ENCODE data around the gene ZNF609.
A peak's percentile ranks its signal among the peaks of the same experiment; 100 is the strongest.

Gene ZNF609, protein sequence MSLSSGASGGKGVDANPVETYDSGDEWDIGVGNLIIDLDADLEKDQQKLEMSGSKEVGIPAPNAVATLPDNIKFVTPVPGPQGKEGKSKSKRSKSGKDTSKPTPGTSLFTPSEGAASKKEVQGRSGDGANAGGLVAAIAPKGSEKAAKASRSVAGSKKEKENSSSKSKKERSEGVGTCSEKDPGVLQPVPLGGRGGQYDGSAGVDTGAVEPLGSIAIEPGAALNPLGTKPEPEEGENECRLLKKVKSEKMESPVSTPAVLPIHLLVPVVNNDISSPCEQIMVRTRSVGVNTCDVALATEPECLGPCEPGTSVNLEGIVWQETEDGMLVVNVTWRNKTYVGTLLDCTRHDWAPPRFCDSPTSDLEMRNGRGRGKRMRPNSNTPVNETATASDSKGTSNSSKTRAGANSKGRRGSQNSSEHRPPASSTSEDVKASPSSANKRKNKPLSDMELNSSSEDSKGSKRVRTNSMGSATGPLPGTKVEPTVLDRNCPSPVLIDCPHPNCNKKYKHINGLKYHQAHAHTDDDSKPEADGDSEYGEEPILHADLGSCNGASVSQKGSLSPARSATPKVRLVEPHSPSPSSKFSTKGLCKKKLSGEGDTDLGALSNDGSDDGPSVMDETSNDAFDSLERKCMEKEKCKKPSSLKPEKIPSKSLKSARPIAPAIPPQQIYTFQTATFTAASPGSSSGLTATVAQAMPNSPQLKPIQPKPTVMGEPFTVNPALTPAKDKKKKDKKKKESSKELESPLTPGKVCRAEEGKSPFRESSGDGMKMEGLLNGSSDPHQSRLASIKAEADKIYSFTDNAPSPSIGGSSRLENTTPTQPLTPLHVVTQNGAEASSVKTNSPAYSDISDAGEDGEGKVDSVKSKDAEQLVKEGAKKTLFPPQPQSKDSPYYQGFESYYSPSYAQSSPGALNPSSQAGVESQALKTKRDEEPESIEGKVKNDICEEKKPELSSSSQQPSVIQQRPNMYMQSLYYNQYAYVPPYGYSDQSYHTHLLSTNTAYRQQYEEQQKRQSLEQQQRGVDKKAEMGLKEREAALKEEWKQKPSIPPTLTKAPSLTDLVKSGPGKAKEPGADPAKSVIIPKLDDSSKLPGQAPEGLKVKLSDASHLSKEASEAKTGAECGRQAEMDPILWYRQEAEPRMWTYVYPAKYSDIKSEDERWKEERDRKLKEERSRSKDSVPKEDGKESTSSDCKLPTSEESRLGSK (N-terminal part only)

DNA sequence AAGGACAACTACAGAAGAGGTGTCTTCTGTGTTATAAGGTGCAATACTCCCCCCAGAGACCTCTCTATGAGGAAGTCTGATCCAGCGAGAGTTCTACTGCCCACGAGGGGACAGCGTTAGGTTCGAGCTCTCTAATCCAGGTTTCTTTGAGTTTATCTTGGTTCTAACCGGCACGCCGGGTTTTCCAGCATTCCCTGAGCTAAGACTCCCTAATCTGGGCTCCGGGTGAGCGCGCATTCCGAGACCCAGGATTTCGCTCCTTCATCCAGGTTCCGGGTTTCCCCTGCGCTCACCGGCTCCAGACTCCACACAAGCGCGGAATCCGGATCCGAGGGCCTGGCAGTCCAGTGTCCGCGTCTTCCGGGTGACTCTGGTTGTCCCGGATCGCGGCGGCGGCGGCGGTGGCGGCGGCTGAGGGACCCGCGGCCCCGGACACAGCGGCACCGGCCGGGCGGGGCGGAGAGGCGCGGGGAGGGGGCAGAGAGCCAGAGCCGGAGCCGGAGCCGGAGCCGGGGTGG is at the start of gene ZNF609:
TSS of gene ZNF609 (plus strand) at position 373 of the 518 bp plus-strand sequence. CDS start 38,842 bp downstream, outside the sequence.
- Histone ChIP-seq H3K4me1 (ENCODE audit: control insufficient read depth, insufficient read depth, low read length) (peaks cover 29% of the 10 kb centered on the region), H3K36me3 (ENCODE audit: control insufficient read depth, insufficient read depth, low read length, severe bottlenecking) (peaks cover 14% of the 10 kb centered on the region), H3K9ac (ENCODE audit: low read length) (peak within 1 kb of the TSS; percentile 79), H3K4me3 (ENCODE audit: low read length) (peak within 1 kb of the TSS; percentile 88), H3K9me3 (ENCODE audit: control insufficient read depth, low read length) (no peaks in the 10 kb centered on the region), H3K27me3 (replicated peaks; ENCODE audit: control insufficient read depth, insufficient read depth, low read length) (no peaks in the 10 kb centered on the region)
- peak; percentile 97 for DNase-seq (ENCODE audit: low read depth)

DNA sequence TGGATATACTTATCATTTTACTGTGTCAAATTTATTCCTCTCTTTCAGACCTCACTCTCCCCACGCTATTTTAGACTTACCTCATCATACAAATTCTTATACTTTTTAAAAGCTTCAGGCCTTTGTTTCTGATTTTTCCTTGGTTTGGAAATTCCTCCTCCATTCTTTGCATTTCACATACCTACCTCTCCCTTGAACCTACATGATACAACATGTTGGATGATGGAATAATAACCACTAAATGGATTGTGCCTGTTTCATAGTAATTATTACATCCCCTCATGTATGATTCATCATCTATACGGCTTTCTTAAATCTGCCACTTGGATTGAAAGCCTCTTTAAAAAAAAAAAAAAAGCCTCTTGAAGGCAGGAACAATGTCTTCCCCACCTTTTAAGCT is 48.2 kb upstream of the ZNF609 start:
- Histone ChIP-seq H3K4me1 (ENCODE audit: control insufficient read depth, insufficient read depth, low read length) (no peaks in the 10 kb centered on the region), H3K36me3 (ENCODE audit: control insufficient read depth, insufficient read depth, low read length, severe bottlenecking) (peaks cover 82% of the 10 kb centered on the region)
- DNase-seq (ENCODE audit: low read depth), result no peak

DNA sequence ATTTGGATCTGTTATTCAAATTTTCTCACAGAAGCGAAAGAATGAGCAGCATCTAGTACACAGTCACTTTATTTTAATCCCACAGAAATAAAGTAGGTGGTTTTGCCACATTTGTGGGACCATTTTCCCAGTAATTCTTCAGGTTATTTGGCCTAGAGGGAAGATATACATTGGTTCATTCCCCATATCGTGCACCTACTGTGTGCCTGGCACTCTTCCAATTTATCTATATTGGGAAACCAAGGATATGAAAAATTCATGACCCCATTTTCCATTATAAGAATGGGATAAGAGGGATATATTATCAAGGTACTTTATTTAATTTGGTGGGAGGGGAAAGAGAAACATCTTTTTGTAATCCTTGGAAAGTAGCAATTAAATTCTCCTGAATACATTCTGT is 37.7 kb upstream of the ZNF609 start:
- Histone ChIP-seq H3K4me3 (ENCODE audit: low read length) (no peak overlapping the region), H3K27me3 (replicated peaks; ENCODE audit: control insufficient read depth, insufficient read depth, low read length) (no peaks in the 10 kb centered on the region), H3K9me3 (ENCODE audit: control insufficient read depth, low read length) (no peaks in the 10 kb centered on the region), H3K9ac (ENCODE audit: low read length) (no peak overlapping the region), H3K36me3 (ENCODE audit: control insufficient read depth, insufficient read depth, low read length, severe bottlenecking) (peaks cover 71% of the 10 kb centered on the region), H3K4me1 (ENCODE audit: control insufficient read depth, insufficient read depth, low read length) (no peaks in the 10 kb centered on the region)
- no peak for DNase-seq (ENCODE audit: low read depth)

More for the DNA sequence above, 48.2 kb upstream of the ZNF609 start:
- Histone ChIP-seq H3K9me3 (ENCODE audit: control insufficient read depth, low read length) (no peaks in the 10 kb centered on the region), H3K9ac (ENCODE audit: low read length) (no peak overlapping the region), H3K4me3 (ENCODE audit: low read length) (no peak overlapping the region), H3K27me3 (replicated peaks; ENCODE audit: control insufficient read depth, insufficient read depth, low read length) (no peaks in the 10 kb centered on the region)

DNA sequence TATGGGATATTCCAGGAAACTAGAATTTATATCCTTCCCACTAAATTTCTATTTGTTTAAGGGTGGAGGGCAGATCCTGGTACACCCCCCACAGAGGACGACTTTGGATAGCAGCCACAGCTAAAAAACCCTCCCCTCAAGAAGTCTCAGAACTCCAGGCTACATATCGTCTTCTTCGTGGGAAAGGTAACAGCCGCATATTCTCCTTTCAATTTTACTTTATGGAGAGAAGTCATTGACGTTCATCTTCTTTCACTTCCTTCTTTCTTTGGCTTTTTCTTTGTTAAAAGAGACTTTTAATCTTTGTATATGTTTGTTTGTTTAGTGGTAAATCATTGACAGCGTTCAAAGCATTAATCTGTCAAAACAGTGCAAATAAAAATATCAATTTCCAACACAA is 36.4 kb upstream of the ZNF609 start:
- H3K36me3 ChIP-seq (ENCODE audit: control insufficient read depth, insufficient read depth, low read length, severe bottlenecking), result peaks cover 66% of the 10 kb centered on the region

DNA sequence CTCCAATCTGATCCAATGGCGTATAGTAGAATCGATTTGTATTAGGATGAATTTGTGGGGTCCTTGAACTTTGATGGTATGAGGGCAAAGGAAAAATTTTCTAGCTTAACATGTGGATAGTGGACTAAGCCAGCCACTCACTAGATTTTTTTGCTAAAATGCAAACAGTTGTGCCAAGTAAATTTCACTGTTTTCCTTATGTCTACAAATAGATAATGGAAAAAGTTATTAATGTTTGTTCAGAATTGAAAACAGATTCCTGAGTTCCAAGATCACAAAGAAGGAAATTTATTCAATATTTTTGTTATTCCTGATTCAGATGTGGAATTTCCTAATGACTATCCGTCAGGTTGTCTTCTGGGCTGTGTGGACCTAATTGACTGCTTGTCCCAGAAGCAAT is 35.2 kb upstream of the ZNF609 start:
- Histone ChIP-seq H3K9me3 (ENCODE audit: control insufficient read depth, low read length) (no peaks in the 10 kb centered on the region), H3K9ac (ENCODE audit: low read length) (no peak overlapping the region), H3K36me3 (ENCODE audit: control insufficient read depth, insufficient read depth, low read length, severe bottlenecking) (peaks cover 65% of the 10 kb centered on the region), H3K27me3 (replicated peaks; ENCODE audit: control insufficient read depth, insufficient read depth, low read length) (no peaks in the 10 kb centered on the region), H3K4me1 (ENCODE audit: control insufficient read depth, insufficient read depth, low read length) (peaks cover 10% of the 10 kb centered on the region), H3K4me3 (ENCODE audit: low read length) (no peak overlapping the region)
- no peak for DNase-seq (ENCODE audit: low read depth)

More for the DNA sequence above, 36.4 kb upstream of the ZNF609 start:
- Histone ChIP-seq H3K4me3 (ENCODE audit: low read length) (no peak overlapping the region), H3K9ac (ENCODE audit: low read length) (no peak overlapping the region), H3K27me3 (replicated peaks; ENCODE audit: control insufficient read depth, insufficient read depth, low read length) (no peaks in the 10 kb centered on the region), H3K4me1 (ENCODE audit: control insufficient read depth, insufficient read depth, low read length) (no peaks in the 10 kb centered on the region), H3K9me3 (ENCODE audit: control insufficient read depth, low read length) (no peaks in the 10 kb centered on the region)
- DNase-seq (ENCODE audit: low read depth), result no peak

DNA sequence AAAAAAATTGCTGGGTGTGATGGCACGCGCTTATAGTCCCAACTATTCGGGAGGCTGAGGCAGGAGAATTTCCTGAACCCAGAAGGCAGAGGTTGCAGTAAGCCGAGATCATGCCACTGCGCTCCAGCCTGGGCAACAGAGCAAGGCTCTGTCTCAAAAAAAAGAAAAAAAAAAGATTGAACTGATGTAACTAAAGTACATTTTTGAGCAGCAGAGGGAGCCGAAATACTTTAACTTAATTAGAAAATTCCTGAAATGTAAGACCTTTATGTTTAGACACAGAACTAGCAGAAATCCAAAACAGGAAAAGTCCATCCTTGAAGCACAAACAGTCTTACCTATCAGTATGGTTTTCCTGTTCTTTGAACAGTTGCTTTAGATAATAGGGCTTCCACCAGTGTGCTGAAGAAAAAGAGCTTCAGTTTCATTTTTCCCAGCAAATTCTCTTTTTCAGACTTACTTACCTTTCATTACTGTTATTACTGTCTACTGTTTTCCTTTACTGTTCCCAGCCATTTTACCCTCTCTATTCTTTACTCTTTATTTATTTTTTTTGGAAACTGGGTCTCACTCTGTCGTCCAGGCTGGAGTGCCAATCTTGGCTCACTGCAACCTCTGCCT is 33.4 kb upstream of the ZNF609 start:
- no peak overlapping the region for H3K9ac ChIP-seq (ENCODE audit: low read length)
- no peaks in the 10 kb centered on the region for H3K27me3 ChIP-seq (replicated peaks; ENCODE audit: control insufficient read depth, insufficient read depth, low read length)
- no peak overlapping the region for H3K4me3 ChIP-seq (ENCODE audit: low read length)
- DNase-seq (ENCODE audit: low read depth), result peak; percentile 73
- H3K9me3 ChIP-seq (ENCODE audit: control insufficient read depth, low read length), result no peaks in the 10 kb centered on the region
- H3K4me1 ChIP-seq (ENCODE audit: control insufficient read depth, insufficient read depth, low read length), result peaks cover 17% of the 10 kb centered on the region
- peaks cover 55% of the 10 kb centered on the region for H3K36me3 ChIP-seq (ENCODE audit: control insufficient read depth, insufficient read depth, low read length, severe bottlenecking)

DNA sequence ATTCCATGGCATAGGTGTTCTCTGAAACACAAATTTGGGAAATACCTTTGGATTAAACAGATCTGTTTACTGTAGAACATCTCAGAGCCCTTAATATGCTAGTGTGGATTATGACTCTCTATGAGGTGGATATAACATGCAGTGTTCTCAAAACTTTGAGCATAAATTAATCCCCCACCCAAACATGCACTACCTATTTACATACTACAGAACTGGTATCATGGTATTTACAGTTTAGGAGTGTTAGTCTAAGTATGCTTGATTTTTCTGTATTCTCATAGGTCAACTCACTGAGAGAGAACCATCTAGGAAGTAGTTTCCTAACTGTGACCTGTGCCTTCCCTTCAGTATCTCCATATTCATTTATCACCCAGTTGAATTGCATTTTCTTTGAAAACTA is 30.9 kb upstream of the ZNF609 start:
- H3K9ac ChIP-seq (ENCODE audit: low read length), result no peak overlapping the region
- peaks cover 39% of the 10 kb centered on the region for H3K36me3 ChIP-seq (ENCODE audit: control insufficient read depth, insufficient read depth, low read length, severe bottlenecking)
- no peak for DNase-seq (ENCODE audit: low read depth)
- no peaks in the 10 kb centered on the region for H3K9me3 ChIP-seq (ENCODE audit: control insufficient read depth, low read length)
- no peak overlapping the region for H3K4me3 ChIP-seq (ENCODE audit: low read length)
- no peaks in the 10 kb centered on the region for H3K27me3 ChIP-seq (replicated peaks; ENCODE audit: control insufficient read depth, insufficient read depth, low read length)
- H3K4me1 ChIP-seq (ENCODE audit: control insufficient read depth, insufficient read depth, low read length), result peaks cover 17% of the 10 kb centered on the region

DNA sequence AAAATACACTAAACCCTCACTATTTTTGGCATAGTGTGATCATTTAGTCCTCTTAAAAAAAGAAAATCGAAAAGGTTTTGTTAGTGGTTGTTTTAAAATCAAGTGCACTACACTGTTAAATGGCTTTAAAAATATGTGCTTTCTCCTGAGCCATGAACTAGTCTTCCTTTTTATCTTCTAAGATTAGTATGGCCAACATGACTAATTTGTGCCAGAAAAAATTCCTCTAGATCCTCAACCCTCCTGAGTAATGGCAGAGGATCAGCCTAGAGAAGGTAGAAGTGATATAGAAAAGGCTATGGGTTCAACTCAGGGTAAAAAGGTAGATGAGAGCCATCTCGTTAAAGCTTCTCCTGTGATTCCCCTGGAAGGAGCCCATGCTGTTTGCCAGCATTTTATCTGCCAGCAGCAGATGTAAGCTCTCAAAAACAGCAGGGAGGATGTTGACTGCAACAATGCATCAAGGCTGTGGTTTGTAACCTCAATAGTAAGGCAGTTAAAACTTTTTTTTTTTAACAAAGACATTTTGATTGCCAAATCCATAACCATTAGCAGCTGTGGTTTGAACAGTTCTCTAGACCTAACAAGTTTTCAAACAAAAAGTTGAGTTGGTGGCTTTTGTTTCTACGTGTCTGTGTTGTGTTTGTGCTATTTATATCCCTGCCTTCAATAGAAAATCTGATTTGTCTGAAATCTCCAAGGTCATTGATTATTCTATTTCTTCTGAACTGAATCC is 30.2 kb upstream of the ZNF609 start:
- DNase-seq (ENCODE audit: low read depth), result peak; percentile 95
- H3K36me3 ChIP-seq (ENCODE audit: control insufficient read depth, insufficient read depth, low read length, severe bottlenecking), result peaks cover 35% of the 10 kb centered on the region
- H3K4me1 ChIP-seq (ENCODE audit: control insufficient read depth, insufficient read depth, low read length), result peaks cover 17% of the 10 kb centered on the region
- no peak overlapping the region for H3K9ac ChIP-seq (ENCODE audit: low read length)
- H3K4me3 ChIP-seq (ENCODE audit: low read length), result no peak overlapping the region
- no peaks in the 10 kb centered on the region for H3K27me3 ChIP-seq (replicated peaks; ENCODE audit: control insufficient read depth, insufficient read depth, low read length)
- no peaks in the 10 kb centered on the region for H3K9me3 ChIP-seq (ENCODE audit: control insufficient read depth, low read length)

DNA sequence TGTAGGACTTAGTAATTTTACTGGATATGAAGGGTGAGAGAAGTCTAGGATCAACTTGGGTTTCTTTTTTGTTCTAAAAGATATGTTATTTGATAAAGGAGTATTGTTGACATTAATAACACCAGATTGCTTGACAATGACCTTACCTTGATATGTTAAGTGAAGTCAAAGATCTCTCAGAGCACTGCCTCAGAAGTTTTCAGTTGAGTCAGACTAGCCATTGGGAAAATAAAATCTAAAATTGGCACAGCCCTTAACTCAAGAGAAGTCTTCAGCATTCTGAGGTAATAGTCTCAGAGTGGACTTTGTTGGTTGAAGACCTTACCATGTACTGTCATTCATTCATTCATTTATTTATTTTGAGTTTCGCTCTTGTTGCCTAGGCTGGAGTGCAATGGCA is 22.4 kb upstream of the ZNF609 start:
- peaks cover 14% of the 10 kb centered on the region for H3K36me3 ChIP-seq (ENCODE audit: control insufficient read depth, insufficient read depth, low read length, severe bottlenecking)
- no peak overlapping the region for H3K9ac ChIP-seq (ENCODE audit: low read length)
- H3K4me3 ChIP-seq (ENCODE audit: low read length), result no peak overlapping the region
- H3K4me1 ChIP-seq (ENCODE audit: control insufficient read depth, insufficient read depth, low read length), result no peaks in the 10 kb centered on the region
- H3K27me3 ChIP-seq (replicated peaks; ENCODE audit: control insufficient read depth, insufficient read depth, low read length), result no peaks in the 10 kb centered on the region
- H3K9me3 ChIP-seq (ENCODE audit: control insufficient read depth, low read length), result no peaks in the 10 kb centered on the region
- no peak for DNase-seq (ENCODE audit: low read depth)
